DMS114 treated with DMSO at 0.1 percent for 48 hours (cell line): Measurements from ENCODE around the gene SEBOX.
"Not testable (repeated sequence)": the region's sequence is repeated elsewhere in the genome, so short reads cannot be mapped to it uniquely, and the experiment has no call there.

Source experiments
- DNase-seq: peaks from one replicate; lab custom pipeline; 2025; ENCODE audit not compliant: unreplicated experiment; lab: John Stamatoyannopoulos, UW

SEBOX gene

DNA sequence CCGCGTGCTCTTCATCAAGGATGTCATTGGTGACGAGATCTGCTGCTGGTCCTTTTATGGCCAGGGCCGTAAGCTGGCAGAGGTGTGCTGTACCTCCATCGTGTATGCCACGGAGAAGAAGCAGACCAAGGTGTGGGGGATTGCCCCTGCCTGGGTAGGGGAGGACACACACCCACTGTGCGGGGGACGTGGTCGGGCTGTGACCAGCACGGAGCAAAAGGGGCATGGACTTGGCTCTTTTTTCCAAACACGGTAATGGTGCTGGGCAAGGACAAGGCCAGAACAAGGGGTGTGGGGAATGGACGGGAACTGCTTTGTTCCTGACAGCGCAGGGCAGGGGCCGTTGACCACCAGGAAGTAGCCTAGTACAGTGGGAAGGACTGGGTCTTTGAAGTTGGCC lies 22.7 kb downstream of the SEBOX start:
- no peak for DNase-seq

DNA sequence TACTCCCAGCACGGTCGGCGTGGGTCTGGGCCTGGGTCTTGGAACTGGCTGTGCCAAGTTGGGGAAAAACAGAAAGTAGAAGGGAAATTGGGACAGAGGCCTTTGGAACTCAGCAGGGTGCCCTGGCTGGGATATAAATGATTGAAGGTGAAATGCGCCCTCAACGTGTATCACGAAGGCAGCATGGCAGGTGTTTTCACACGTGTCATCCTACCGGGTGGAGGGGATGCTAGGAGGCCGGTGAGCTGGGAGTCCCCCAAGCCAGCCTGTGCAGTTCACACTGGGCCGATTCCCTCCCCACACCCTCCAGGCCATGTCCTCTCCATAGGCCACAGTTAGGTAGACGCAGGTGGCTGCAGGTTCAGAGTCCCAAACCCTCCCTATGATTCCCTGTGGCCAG lies 23.5 kb downstream of the SEBOX start:
- DNase-seq, result no peak

DNA sequence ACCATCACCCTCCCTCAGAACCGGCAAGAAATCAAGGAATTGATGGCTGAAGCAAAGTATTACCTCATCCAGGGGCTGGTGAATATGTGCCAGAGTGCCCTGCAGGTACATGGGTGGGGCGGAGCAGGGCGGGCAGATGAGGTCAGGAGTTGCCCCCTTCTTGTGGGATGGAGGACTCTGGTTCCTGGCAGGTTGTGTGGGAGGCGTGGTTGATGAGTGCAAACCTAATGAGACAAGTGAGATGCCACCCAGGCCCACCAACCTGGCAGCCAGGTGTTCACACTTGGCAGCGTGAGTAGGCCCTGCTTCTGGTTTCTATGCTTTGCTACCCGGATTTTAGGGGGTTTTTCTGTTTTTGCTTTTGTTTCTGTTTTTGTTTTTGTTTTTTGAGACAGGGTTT lies 24.6 kb downstream of the SEBOX start:
- no peak for DNase-seq

DNA sequence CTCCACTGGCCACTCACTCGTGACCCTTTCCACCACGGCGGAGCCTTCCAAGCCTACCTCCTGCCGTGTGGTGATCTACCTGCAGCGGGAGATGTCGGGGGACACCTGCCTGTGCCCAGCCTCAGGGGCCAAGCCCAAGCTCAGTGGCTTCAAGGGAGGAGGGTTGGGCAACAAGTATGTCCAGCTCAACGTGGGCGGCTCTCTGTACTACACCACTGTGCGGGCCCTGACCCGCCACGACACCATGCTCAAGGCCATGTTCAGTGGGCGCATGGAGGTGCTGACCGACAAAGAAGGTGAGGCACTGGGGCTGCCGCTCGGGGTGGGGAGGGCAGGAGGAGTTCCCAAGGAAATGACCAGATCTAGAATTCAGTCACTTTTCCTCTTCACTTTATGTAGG lies 25.6 kb downstream of the SEBOX start:
- no peak for DNase-seq

DNA sequence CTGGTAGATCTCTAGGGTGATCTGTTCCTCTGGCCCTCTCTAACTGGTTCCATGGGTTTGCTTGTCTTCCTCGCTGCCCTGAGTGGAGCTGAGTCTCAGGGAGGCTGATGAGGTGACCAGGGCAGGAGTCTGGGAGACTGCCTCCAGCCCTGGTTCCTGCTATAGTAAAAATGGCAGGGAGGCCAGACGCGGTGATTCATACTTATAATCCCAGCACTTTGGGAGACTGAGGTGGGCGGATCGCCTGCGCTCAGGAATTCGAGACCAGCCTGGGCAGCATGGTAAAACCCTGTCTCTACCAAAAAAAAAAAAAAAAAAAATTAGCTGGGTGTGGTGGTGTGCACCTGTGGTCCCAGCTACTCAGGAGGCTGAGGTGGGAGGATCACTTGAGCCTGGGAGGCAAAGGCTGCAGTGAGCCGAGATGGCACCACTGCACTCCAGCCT lies 26.2 kb downstream of the SEBOX start:
- DNase-seq, result not testable (repeated sequence)

DNA sequence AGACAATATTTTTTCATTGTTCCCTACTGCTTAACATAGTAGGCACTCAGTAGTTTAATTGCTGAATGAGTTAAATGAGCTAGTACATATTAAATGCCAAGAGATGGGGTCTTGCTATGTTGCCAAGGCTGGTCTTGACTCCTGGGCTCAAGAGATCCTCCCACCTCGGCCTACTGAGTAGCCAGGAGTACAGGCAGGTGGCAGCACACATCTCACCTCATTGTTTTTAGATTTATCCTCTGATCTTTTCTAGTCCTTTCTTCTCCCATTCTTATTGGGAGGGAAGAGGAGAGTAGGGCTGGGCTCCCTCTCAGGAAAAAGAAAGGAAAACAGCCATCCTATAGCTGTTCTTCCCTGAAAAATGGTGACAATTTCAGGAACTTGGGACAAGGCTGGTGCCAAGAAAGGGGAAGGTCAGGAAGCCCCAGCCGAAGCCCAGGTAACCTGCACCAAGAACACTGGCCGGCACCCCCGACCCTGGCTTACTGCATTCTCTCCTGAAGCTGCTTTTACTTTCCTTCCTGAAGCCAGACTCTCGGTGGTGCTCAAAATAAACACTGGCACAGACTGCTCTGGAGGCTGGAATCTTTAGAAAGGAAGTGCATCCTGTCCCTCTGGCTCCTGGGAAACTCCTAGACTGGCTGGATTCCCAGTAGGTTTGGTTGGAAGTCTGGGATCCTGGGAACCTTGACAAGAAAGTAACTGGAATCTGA lies 26.8 kb downstream of the SEBOX start:
- DNase-seq, result no peak

DNA sequence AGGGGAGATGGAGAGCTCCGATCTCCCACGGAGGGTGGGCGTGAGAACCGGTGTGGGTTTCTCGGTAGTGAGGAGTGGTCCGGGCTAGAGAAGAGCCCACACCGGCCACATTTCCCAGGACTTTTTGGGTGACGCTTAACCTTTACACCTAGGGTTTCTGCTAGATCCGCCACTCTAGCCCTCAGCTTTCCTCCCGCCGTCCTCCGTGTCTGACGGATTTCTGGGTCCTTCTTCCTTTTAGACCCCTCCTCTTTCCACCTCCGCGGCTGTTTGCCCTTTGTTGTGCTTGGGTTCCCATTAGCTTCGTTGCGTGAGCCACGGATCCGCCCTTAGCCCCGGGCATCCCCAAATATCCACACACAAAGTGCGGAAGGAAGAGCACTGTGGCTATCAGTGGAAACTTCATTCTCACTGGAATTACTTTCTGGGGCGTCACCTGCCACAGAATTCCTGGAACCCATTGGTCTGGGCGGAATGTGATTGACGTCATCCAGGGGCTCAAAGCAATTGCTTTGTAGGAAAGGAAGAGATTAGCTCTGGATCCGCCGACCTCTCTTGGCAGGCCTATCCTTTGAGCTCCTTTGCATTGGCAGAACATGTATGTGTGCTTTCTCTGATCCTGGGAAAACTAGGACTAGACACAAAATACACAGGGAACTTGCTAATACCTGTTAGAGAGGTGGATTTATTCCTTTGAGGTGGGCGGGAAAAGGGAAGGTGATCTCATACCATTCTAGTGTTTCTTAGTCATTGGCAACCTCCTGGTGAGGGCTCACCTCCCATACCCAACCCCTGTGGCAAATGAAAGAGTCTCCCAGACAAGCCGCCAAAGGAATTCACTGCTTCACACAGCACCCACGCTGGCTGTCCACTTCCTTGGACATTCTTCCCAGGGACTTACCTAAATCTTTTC lies 28.8 kb downstream of the SEBOX start:
- DNase-seq, result no peak

DNA sequence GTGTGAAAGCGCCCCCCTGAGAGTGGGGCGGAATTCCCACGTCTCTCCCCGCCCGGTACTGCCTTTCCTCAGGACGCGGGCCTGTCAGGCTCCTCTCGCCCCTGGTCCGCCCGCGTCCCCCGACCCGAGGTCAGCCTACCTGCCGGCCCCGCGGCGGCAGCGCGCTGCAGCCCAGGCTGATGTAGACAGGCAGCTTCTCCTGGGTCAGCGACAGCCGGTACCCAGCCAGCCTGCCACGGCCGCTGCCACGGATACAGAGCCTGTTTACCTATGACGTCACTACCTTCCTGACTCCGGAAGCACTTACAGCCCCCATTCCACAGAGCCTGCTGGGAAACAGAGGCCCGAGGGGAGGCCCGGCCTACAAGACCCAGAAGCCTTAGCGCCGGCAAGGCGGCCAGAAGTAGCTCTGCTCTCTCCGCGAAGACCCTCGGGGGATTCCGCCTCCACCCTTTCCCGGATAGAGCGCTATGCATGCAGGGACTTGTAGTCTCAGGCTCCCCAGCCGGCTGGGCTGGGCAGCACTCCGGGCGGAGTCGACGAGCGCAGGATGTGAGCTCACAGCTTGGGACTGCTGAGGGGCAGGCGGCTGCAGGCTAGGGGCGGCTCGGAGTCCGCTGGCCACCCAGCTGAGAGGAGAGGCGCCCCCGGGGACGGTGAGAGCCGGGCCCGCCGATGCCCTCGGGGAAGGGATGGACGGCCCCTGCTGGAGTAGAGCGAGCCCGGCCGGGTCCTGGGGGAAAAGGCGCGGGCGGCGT lies 29.6 kb downstream of the SEBOX start, which contains the start of the genes IFT20 and TNFAIP1:
TSS of gene IFT20 (minus strand) at position 272 of the 758 bp plus-strand sequence. CDS start 3,487 bp downstream, outside the sequence.
TSS of gene TNFAIP1 (plus strand) at position 561 of the 758 bp plus-strand sequence. CDS start 3,761 bp downstream, outside the sequence.
- DNase-seq, result peak; percentile 97

DNA sequence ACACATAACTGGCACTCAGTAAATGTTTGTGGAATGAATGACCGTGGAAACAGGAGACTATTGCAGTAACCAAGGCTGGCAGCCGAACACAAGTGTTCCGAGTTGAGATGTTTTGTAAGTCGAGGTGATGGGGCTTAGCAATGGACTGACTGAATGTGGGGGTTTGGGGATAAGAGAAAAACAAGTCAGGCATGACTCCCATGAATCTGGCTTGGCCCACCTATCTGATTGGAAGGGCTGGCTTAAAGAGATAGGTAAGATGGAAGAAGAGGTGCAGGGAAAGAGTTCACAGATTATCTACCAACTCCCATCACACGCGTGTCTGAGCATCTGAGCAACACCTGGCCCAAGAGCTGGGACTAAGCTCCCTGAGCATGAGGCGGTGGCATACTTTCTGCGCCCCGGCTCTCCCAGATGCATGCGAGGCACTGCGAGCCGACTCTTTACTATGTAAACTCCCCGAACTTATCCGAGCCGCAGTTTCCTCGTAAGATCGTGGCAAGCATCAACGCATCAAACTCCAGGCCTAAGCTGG lies 30.3 kb downstream of the SEBOX start:
- no peak for DNase-seq

DNA sequence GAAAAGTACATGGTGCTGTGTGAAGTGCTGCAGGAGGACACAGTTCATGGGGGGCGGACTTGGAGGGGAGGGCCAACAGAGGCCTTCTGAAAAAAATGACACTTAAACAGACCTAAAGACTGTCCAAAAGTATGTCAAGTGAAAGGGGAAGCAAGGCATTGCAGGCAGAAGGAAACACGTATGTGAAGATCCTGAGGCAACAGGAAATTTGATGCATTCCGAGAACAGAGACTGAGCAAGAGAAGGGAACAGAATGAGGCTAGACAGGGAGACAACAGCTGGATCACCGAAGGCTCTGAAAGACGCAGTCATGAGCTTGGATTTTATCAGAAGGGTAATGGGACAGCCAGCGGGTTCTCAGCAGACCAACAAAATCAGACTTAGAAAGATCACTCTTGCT lies 30.8 kb downstream of the SEBOX start:
- DNase-seq, result no peak

DNA sequence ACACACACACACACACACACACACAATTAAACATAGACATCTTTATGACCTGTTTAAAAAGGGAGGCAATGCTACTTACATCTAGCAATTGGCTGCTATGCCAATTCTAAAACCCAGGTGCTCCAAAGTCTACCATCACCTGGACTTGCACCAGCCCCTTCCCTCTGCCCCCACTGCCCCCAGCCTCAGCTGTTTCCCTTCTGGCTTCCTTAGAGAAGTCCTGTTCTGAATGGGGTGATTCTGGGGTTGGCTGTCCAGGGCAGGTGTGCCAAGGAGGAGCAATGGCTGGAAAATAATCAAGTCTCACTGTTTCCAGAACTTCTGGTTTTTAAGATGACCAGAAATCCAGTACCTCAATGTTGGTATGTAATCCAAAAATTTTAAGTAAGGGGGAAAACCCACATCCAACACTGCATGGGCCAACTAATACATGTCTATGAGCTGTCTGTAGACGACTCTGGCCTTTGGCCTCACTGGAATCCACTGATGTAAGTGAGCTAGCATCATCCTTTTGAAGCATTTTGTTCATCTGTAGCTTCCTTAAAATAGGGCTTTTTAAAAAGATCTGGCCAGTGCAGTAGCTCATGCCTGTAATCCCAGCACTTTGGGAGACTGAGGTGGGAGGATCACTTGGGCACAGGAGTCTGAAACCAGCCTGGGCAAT lies 31.8 kb downstream of the SEBOX start:
- DNase-seq, result no peak

DNA sequence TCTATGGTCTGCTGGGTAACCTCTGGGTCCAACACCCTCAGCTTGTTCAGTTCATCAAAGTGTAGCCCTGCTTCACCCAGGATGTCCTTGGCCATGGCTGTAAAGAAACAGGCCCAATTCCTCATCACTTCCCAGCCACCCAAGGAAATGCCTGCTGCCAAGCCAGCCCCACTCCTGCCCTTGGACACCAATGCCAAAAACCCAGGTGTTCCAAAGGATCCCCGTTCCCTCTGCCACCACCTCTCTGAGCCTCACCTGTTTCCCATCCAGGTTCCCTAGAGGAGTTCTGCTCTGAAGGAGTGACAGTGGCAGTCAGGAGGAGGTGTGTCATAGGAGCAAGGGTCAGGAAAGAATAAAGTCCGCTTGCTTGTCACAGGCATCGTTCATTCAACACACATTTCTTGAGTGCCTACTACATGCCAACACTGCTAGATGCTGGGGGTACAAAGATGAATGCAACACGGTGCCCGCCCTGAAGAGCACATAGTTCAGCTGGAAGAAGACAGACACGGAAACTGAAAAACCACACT lies 33.0 kb downstream of the SEBOX start:
- no peak for DNase-seq

DNA sequence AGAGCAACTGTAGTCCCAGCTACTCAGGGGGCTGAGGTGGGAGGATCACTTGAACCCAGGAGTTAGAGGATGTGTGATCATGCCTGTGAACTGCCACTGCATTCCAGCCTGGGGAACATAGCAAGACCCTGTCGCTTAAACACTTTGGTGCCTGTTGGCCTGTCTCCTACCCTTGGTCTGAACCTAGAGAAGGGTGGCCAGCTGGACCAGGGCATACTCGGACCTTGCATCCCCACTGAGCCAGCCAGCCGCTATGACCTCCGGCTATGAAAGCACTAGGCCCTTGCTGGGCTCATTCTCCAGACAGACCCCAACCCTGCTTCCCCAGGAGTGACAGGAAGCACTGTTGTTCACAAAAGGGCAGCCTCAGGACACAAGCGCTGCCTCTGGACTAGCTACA lies 34.3 kb downstream of the SEBOX start:
- no peak for DNase-seq

DNA sequence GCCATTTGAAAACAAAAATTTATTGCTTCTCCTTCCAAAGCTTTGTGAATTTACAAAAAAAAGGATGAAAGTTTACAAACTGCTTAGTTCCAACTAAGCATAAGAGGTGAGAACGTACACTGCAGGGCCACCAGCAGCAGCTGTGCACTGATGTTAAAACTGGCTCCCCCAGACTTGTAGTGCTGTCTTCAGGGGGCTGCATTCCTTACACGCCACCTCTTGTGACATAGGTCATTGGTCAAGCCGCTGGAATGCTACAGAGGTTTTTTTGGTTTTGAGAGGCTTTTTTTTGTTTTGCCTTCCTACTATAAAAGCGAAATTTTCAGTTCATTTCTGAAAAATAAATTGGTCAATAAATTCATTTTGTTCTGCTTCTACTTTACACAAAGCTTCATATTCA lies 36.7 kb downstream of the SEBOX start:
- DNase-seq, result no peak

DNA sequence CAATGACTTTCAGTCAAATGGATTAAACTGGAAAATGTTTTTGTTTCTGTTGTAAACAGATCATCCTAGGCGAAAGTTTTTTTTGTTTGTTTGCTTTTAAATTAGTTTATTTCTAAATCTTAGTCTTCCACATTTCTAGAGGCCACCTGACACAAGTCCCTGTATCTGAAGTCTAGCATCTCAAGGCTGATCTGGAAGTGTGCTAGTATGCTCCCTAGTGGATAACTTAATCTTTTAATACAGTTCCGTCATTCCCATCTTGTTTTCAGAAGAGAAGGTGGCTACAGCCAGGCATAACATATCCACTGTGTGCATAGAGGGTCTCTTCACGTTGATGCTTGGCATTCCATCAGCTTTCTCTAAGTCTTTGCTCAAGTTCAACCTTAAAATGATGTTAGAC lies 37.3 kb downstream of the SEBOX start:
- DNase-seq, result peak; percentile 45

DNA sequence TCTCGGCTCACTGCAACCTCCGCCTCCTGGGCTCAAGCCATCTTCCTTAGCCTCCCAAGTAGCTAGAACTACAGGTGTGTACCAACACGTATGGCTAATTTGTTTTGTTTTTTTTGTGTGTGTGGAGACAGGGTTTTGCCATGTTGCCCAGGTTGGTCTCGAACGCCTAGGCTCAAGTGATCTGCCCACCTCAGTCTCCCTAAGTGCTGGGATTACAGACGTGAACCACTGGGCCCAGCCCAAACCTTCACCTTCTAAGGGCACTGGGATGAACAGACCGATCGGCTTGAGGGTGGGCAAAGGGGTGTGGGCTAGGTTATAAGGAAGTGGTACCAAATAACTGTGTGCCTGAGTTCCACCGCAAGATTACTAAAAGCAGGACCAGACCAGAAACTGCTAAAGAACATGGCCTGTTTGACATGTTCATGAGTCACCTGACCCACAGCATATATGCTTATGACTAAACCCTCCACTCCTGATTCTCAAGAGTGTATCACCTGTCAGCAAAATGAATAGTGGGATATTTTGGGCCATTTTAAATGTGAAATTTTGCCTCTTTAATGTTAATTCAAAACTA lies 37.9 kb downstream of the SEBOX start:
- no peak for DNase-seq

DNA sequence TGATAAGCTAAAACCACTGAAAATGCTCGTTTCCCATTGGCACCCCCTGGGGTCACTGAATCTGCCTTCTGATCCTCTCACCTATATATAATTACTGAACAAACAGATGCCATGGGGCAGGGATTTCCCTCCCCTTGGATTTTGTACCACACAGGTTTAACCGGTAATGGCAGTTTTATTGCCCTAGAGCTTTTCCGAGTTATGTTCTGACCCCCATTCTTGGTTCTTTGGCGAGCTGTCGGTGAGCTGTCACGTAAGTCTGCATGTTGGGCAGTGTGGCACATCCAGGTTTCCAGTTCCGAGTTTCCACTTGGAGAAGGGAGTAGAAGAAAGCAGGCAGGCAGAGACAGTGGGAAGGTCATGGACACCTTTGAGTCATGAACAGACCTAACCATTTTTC lies 38.9 kb downstream of the SEBOX start:
- DNase-seq, result no peak

DNA sequence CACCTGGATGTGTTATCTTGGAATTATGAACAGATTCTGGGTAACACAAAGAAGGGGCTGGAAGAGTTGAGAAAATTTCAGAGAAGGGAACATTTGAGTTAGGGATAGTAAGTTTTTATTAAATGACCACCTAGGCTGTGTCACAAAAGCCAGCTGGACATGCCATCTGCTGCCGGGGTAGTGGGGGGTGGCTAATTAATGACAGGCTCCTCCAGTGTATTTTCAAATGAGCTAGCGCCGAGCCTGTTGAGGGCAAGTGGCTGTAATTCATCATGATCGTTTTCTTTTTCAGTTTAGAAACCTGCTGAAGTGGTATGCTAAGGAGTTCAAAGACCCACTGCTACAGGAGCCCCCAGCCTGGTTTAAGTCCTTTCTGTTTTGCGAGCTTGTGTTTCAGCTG lies 39.8 kb downstream of the SEBOX start:
- no peak for DNase-seq

DNA sequence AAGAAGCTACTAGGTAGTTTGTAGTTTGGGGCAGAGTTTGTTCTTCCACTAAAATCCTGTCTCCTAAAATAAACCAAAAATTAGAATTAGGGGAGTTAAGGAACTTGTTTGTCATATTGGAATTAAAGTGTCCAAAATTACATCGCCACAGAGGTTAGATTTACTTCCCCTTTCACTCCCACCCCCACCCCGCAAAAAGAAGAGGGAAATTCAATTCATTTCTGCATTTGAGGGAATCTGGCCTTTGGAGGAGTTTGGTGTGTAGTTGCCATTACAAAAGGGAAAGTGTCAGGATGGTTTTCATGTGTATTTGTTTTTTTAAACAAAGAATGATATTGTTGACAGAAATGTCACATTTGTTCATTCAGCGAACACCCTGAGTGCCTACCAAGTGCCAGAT lies 40.2 kb downstream of the SEBOX start:
- DNase-seq, result no peak

DNA sequence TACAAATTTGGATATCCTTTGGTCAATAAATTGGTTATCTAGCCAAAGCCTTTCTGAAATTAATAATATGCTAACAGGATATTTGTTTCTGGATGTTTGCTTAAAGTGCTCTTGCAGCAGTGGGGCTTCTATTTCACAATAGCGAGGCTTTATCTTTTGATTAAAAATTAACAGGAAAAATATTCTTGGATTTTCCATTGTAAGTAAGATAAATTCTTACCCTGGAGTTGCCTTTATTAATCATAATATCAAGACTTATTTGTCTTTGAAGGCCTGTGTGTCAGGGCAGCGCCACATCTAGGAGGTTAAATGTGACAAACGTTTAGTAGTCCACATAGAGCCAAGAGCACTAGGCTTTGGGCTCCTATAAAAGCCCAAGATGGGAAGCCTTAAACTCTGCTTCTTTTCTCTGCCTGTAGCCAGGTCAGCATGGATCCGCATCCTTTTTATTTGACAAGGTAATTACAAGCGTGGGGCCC lies 40.7 kb downstream of the SEBOX start:
- DNase-seq, result no peak
